Karpas-422 (cell line): ENCODE measurements around the gene TCHHL1. TPM values are rescaled to one million over a fixed set of nuclear protein-coding genes. Genes with fewer than 3 reads are reported as not detected.

ENCODE experiments used
- small RNA-seq: library from RNA; depleted of rRNA; stranded (forward); fragments of <200 nt; gene quantifications from one replicate; pipeline ENCODE3, GENCODE V24; 2014
- total RNA-seq: library from RNA; depleted of rRNA; stranded (reverse); fragments of >200 nt; shearing (Covaris generic); gene quantifications from 2 replicates; pipeline ENCODE4 v1.2.3, GENCODE V29; 2014; ENCODE audit warnings: low replicate concordance; rRNA removed

The TCHHL1 gene
- total RNA-seq, 1 experiment from 2014 or later, result not detected

Small RNA genes within 50 kb of the gene (small RNA-seq; reads per million reads assigned to genes)
- gene SPTLC1P4, result not detected

Other genes starting within 250 kb of the TCHHL1 start
- gene C2CD4D, start 249.2 kb downstream of the TCHHL1 start, total RNA-seq, result not detected in 2 replicates
- not detected in 2 replicates for gene THEM5, start 235.4 kb downstream of the TCHHL1 start, total RNA-seq
- gene THEM4, start 179.6 kb downstream of the TCHHL1 start, total RNA-seq, result 51.8 and 87.8 TPM in 2 replicates
- gene S100A10, start 95.2 kb downstream of the TCHHL1 start, total RNA-seq, result 0.56 and 4.2 TPM in 2 replicates
- 68.5 and 155 TPM in 2 replicates for gene S100A11, start 52.1 kb downstream of the TCHHL1 start, total RNA-seq
- not detected in 2 replicates for gene TCHH, start 26.4 kb upstream of the TCHHL1 start, total RNA-seq
- not detected in 2 replicates for gene RPTN, start 70.2 kb upstream of the TCHHL1 start, total RNA-seq
- gene HRNR, start 135.1 kb upstream of the TCHHL1 start, total RNA-seq, result not detected in 2 replicates
- gene FLG, start 236.2 kb upstream of the TCHHL1 start, total RNA-seq, result not detected in 2 replicates